ENCODE results near the gene WDR5.

The WDR5 gene

GRCh38 chr9:134130503-134131375, 5.1 kb upstream of the WDR5 start:
- H3K4me3 Mint-ChIP-seq = no peak overlapping the region
- peak; percentile 47 for DNase-seq
- no peak overlapping the region for H3K27ac Mint-ChIP-seq
- H3K4me1 Mint-ChIP-seq = peaks cover 36% of the 10 kb centered on the region
- H3K9me3 Mint-ChIP-seq = no peaks in the 10 kb centered on the region
- TF ChIP-seq CTCF (IDR thresholded peaks at IDR 0.05) = no peak
- H3K36me3 Mint-ChIP-seq (ENCODE audit: low read depth) = no peaks in the 10 kb centered on the region
- H3K27me3 Mint-ChIP-seq (ENCODE audit: low read depth, poor library complexity) = peaks cover 6% of the 10 kb centered on the region

GRCh38 chr9:134131471-134132207, 4.2 kb upstream of the WDR5 start:
- peak overlapping the region; percentile 78 for H3K27ac Mint-ChIP-seq
- no peak for TF ChIP-seq CTCF (IDR thresholded peaks at IDR 0.05)
- no peak for DNase-seq
- H3K4me3 Mint-ChIP-seq = no peak overlapping the region
- no peaks in the 10 kb centered on the region for H3K9me3 Mint-ChIP-seq
- H3K27me3 Mint-ChIP-seq (ENCODE audit: low read depth, poor library complexity) = peaks cover 3% of the 10 kb centered on the region
- peaks cover 38% of the 10 kb centered on the region for H3K4me1 Mint-ChIP-seq
- H3K36me3 Mint-ChIP-seq (ENCODE audit: low read depth) = no peaks in the 10 kb centered on the region

- H3K4me1 Mint-ChIP-seq = peaks cover 45% of the 10 kb centered on the region
- H3K4me3 Mint-ChIP-seq = peak overlapping the region; percentile 33
- H3K27me3 Mint-ChIP-seq (ENCODE audit: low read depth, poor library complexity) = peaks cover 3% of the 10 kb centered on the region
- no peak overlapping the region for H3K27ac Mint-ChIP-seq
- no peaks in the 10 kb centered on the region for H3K9me3 Mint-ChIP-seq
- no peaks in the 10 kb centered on the region for H3K36me3 Mint-ChIP-seq (ENCODE audit: low read depth)
- no peak for DNase-seq
- no peak for TF ChIP-seq CTCF (IDR thresholded peaks at IDR 0.05)
Observed at GRCh38 chr9:134132208-134132870, 3.5 kb upstream of the WDR5 start.

GRCh38 chr9:134134949-134135342, 936 bp upstream of the WDR5 start:
- Mint-ChIP-seq H3K4me3 (peak overlapping the region; percentile 86), H3K27ac (peak overlapping the region; percentile 39), H3K9me3 (no peaks in the 10 kb centered on the region), H3K36me3 (ENCODE audit: low read depth) (peaks cover 4% of the 10 kb centered on the region), H3K27me3 (ENCODE audit: low read depth, poor library complexity) (peaks cover 3% of the 10 kb centered on the region), H3K4me1 (peaks cover 63% of the 10 kb centered on the region)
- TF ChIP-seq CTCF (IDR thresholded peaks at IDR 0.05) = no peak
- no peak for DNase-seq

GRCh38 chr9:134136118-134136995, 475 bp downstream of the WDR5 start:
- Mint-ChIP-seq H3K27me3 (ENCODE audit: low read depth, poor library complexity) (peaks cover 3% of the 10 kb centered on the region), H3K36me3 (ENCODE audit: low read depth) (peaks cover 18% of the 10 kb centered on the region), H3K4me3 (peak overlapping the region; percentile 93), H3K4me1 (peaks cover 65% of the 10 kb centered on the region), H3K27ac (no peak overlapping the region), H3K9me3 (no peaks in the 10 kb centered on the region)
- TF ChIP-seq CTCF (IDR thresholded peaks at IDR 0.05) = no peak
- DNase-seq = peak; percentile 50

All from nephron progenitor cell (in vitro differentiated cells).